Measurements from ENCODE around the gene ZC3H13.

DNA sequence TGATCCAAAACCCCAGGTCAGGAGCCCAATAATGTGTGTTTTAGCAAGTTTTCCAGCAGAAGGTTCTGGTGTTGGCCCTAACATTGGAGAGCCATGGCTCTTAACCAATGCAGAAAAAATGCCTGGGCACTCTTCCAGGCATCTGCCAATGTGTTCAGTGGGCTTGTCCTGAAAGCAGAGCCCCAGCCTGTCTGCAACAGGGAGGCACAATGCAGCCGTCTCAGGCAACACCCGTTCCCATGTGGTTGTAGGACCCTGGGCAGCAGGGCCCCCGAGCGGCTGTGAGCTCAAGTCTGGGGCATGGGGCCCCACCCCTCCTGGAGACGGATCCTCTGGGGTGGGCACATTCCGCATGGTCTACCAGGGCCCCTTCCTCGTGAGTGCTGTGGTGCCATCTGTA lies 142.9 kb downstream of the ZC3H13 start:
- TF ChIP-seq, protein P1, sequence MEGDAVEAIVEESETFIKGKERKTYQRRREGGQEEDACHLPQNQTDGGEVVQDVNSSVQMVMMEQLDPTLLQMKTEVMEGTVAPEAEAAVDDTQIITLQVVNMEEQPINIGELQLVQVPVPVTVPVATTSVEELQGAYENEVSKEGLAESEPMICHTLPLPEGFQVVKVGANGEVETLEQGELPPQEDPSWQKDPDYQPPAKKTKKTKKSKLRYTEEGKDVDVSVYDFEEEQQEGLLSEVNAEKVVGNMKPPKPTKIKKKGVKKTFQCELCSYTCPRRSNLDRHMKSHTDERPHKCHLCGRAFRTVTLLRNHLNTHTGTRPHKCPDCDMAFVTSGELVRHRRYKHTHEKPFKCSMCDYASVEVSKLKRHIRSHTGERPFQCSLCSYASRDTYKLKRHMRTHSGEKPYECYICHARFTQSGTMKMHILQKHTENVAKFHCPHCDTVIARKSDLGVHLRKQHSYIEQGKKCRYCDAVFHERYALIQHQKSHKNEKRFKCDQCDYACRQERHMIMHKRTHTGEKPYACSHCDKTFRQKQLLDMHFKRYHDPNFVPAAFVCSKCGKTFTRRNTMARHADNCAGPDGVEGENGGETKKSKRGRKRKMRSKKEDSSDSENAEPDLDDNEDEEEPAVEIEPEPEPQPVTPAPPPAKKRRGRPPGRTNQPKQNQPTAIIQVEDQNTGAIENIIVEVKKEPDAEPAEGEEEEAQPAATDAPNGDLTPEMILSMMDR (IDR thresholded peaks at IDR 0.05; ENCODE audit: low read depth, low read length, poor library complexity, severe bottlenecking): no peak
- no peak for TF ChIP-seq EZH2phosphoT487 (IDR thresholded peaks at IDR 0.05; ENCODE audit: borderline replicate concordance, low read length)

Data from DOHH2 (cell line).